Spleen (tissue), 11 donors: ENCODE measurements around the gene SEPTIN5. TPM values are rescaled to one million over a fixed set of nuclear protein-coding genes. Genes with fewer than 3 reads are reported as not detected.
A peak's percentile ranks its signal among the peaks of the same experiment; 100 is the strongest.

Source experiments
- DNase-seq: peaks from one replicate; pipeline ENCODE4 v3.0.0-alpha.2; 2020
- H3K27ac ChIP-seq, 8 donors: fragments of 200-600 bp; sonication (generic) in 7 of 8; 1 replicate in 4 of 8; 2 replicates in 4 of 8; pipeline versions ENCODE4 v1.5.0 to v1.8.0; 2016 to 2021; ENCODE audit warnings: inconsistent platforms in 4 of 8, mild to moderate bottlenecking in 4 of 8, moderate library complexity in 1 of 8
- H3K27me3 ChIP-seq, 7 donors: fragments of 200-600 bp; sonication (generic) in 6 of 7; replicated peaks in 1 of 7; 1 replicate in 4 of 7; 2 replicates in 3 of 7; pipeline versions ENCODE4 v1.5.0 to v1.8.0; 2016 to 2021; ENCODE audit warnings: inconsistent platforms in 3 of 7, mild to moderate bottlenecking in 1 of 7
- H3K36me3 ChIP-seq, 6 donors: fragments of 200-600 bp; sonication (generic) in 5 of 6; 1 replicate in 4 of 6; 2 replicates in 2 of 6; pipeline versions ENCODE4 v1.5.0 to v1.8.0; 2016 to 2021; ENCODE audit warnings: inconsistent platforms in 2 of 6
- H3K4me1 ChIP-seq, 6 donors: fragments of 200-600 bp; sonication (generic) in 5 of 6; 1 replicate in 3 of 6; 2 replicates in 3 of 6; pipeline versions ENCODE4 v1.5.0 to v1.8.0; 2016 to 2021; ENCODE audit warnings: inconsistent platforms in 3 of 6
- H3K4me3 ChIP-seq, 8 donors: fragments of 200-600 bp; sonication (generic) in 7 of 8; 1 replicate in 4 of 8; 2 replicates in 4 of 8; pipeline versions ENCODE4 v1.5.0 to v1.8.0; 2016 to 2021; ENCODE audit warnings: inconsistent platforms in 4 of 8, mild to moderate bottlenecking in 4 of 8, moderate library complexity in 2 of 8
- H3K9me3 ChIP-seq, 8 donors: fragments of 200-600 bp; sonication (generic) in 7 of 8; 1 replicate in 4 of 8; 2 replicates in 4 of 8; pipeline versions ENCODE4 v1.5.0 to v1.8.0; 2016 to 2021; ENCODE audit warnings: inconsistent platforms in 4 of 8
- POLR2A ChIP-seq, 3 donors: fragments of 450-650 bp; IDR thresholded peaks; one replicate each; pipeline ENCODE4 v1.5.1; 2017; ENCODE audit warnings: antibody characterized with exemption in 3 of 3, mild to moderate bottlenecking in 1 of 3
- POLR2AphosphoS5 ChIP-seq, 3 donors: sonication (generic); formaldehyde crosslinking; IDR thresholded peaks; one replicate each; pipeline ENCODE4 v1.5.1; 2017; ENCODE audit warnings: antibody characterized with exemption in 3 of 3
- WGBS, 5 donors: extraction: QIAGEN DNeasy Blood & Tissue Kit in 3 of 5; methylation state at CpG; one replicate each; pipeline versions ENCODE4 v1.1.5 to v1.1.7; 2013 to 2018; 5-methylcytosine and 5-hydroxymethylcytosine counted together
- intact Hi-C: fragments of 100-400 bp; cut with DNase I; formaldehyde crosslinking; loops from one replicate; pipeline ENCODE4 v1.15.0; 2023; ENCODE audit warnings: low total_unique reads
- polyA plus RNA-seq, 3 donors: library from polyadenylated mRNA; stranded (reverse); fragments of 200-250 nt; gene quantifications; one replicate each; pipeline ENCODE4 v1.2.1, GENCODE V29; 2013
- total RNA-seq, 7 donors: library from RNA; depleted of rRNA in 3 of 7; stranded (reverse); fragments of >200 nt in 3 of 7; fragmentation: NEBNext Ultra II Directional in 4 of 7; extraction: Animal tissue kit (Norgen Biotek cat#: 25700) in 4 of 7; gene quantifications; one replicate each; pipeline versions ENCODE4 v1.1.0 to v1.2.1, GENCODE V29; 2016 to 2021
- TF ChIP-seq, protein P1 (sequence below), 11 experiments: fragments of 200-600 bp in 7 of 11; fragments of 450-650 bp in 4 of 11; sonication (generic) in 4 of 11; IDR thresholded peaks in 8 of 11; conservative IDR thresholded peaks in 3 of 11; 1 replicate in 7 of 11; 2 replicates in 4 of 11; pipeline versions ENCODE4 v1.4.0 to v1.8.0; 2016 to 2021; ENCODE audit warnings: antibody characterized with exemption in 11 of 11, inconsistent platforms in 4 of 11, mild to moderate bottlenecking in 1 of 11
- donor health status: healthy with polysubstance abuse.
- donor health status: DM: no; HTN: no; CAD: no; lungs with moderate emphysema.
- donor health status: DM: no; HTN: no; CAD: no.
- donor health status: Bipolar disorder and iron deficiency.
- donor health status: healthy.
- donor health status: DM: no; HTN: no; CAD: no.
- donor health status: DM: yes; HTN: yes; CAD: no.

SEPTIN5 gene
- total and polyA plus RNA-seq, 10 donors, result 4.0 to 19.2 (median 11.8) TPM

DNA sequence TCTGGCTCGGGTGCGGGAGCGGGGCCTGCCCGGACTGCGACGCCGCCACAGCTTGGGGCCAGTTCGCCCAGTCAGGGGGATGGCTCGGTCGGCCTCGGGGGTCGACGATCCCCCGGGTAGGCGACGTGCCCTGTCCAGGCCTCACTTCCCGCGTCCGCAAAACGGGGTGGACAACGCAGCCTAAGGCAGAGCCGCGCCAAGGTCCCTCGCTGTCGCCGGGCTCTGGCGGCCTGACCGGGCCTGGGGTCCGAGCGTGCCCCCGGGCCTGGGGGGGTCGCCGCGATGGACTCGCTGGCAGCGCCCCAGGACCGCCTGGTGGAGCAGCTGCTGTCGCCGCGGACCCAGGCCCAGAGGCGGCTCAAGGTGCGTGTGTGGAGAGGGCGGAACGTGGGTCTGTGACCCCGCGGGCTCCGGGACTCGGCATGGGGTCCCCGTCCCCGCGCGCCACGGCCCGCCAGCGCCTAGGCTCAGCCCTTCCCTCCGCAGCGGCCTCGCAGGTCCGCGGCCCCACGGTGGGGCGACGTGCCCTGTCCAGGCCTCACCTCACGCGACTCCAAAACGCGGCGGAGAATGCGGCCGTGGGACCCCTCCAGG is 4.2 kb downstream of the SEPTIN5 start:
- peaks cover 17 to 76% (median 53%) of the 10 kb centered on the region in 6 donors for H3K4me1 ChIP-seq
- WGBS, 5 donors, result 1 to 2% (median 1%) methylated on average over 55 to 70 of the region's 70 CpGs; no CpG with 5 or more reads in 1 of the 5 donors
- TF ChIP-seq, protein P1, sequence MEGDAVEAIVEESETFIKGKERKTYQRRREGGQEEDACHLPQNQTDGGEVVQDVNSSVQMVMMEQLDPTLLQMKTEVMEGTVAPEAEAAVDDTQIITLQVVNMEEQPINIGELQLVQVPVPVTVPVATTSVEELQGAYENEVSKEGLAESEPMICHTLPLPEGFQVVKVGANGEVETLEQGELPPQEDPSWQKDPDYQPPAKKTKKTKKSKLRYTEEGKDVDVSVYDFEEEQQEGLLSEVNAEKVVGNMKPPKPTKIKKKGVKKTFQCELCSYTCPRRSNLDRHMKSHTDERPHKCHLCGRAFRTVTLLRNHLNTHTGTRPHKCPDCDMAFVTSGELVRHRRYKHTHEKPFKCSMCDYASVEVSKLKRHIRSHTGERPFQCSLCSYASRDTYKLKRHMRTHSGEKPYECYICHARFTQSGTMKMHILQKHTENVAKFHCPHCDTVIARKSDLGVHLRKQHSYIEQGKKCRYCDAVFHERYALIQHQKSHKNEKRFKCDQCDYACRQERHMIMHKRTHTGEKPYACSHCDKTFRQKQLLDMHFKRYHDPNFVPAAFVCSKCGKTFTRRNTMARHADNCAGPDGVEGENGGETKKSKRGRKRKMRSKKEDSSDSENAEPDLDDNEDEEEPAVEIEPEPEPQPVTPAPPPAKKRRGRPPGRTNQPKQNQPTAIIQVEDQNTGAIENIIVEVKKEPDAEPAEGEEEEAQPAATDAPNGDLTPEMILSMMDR (IDR thresholded peaks at IDR 0.05 in 8 of 11, conservative IDR thresholded peaks at IDR 0.05 in 3 of 11), result no peak
- no peak for TF ChIP-seq POLR2A (IDR thresholded peaks at IDR 0.05)
- no peak for TF ChIP-seq POLR2AphosphoS5 (IDR thresholded peaks at IDR 0.05)
- H3K9me3 ChIP-seq, result no peaks in the 10 kb centered on the region
- H3K27ac ChIP-seq, result peak overlapping the region in 6 of 8 donors; percentile 28 to 64 (median 50)
- H3K36me3 ChIP-seq, result peaks cover 0 to 42% (median 4%) of the 10 kb centered on the region in 6 donors
- peak overlapping the region; percentile 43 to 83 (median 60) for H3K4me3 ChIP-seq
- DNase-seq, result no peak
- intact Hi-C loops, result no loop called here
- H3K27me3 ChIP-seq, result peaks cover 0 to 100% (median 65%) of the 10 kb centered on the region in 7 donors

DNA sequence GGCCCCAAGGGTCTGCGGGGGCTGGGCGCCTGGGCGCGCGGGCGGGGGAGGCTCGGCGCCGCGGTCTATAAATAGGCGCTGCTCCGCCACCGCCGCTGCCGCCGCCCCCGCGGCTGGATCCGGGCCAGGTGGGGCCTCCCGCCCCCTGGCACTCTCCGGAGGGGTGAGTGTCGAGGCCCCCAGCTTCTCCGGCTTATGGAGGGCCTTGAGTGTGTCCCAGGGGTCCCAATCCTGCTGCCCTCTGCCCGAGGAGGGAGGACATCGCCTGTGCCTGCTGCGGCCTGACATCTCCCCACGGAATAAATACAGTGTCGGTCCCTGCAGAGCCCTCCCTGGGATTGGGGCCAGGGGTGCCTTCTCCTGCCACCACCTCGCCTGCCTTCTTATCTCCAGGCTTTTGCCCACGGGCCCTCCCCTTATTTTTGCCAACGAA is 4.8 kb downstream of the SEPTIN5 start:
- Histone ChIP-seq H3K27ac (peak overlapping the region in 5 of 8 donors; percentile 28 to 64 (median 58)), H3K4me1 (peaks cover 19 to 76% (median 53%) of the 10 kb centered on the region in 6 donors), H3K36me3 (peaks cover 0 to 43% (median 4%) of the 10 kb centered on the region in 6 donors), H3K27me3 (peaks cover 0 to 100% (median 65%) of the 10 kb centered on the region in 7 donors), H3K4me3 (peak overlapping the region; percentile 43 to 83 (median 60)), H3K9me3 (no peaks in the 10 kb centered on the region)
- 9 to 40% (median 15%) methylated on average over 10 to 31 of the region's 31 CpGs for WGBS, 5 donors
- no peak for DNase-seq
- TF ChIP-seq POLR2AphosphoS5 (IDR thresholded peaks at IDR 0.05) (no peak), POLR2A (IDR thresholded peaks at IDR 0.05) (no peak)
- TF ChIP-seq, protein P1 (IDR thresholded peaks at IDR 0.05 in 8 of 11, conservative IDR thresholded peaks at IDR 0.05 in 3 of 11), result no peak
- intact Hi-C loops, result no loop called here

DNA sequence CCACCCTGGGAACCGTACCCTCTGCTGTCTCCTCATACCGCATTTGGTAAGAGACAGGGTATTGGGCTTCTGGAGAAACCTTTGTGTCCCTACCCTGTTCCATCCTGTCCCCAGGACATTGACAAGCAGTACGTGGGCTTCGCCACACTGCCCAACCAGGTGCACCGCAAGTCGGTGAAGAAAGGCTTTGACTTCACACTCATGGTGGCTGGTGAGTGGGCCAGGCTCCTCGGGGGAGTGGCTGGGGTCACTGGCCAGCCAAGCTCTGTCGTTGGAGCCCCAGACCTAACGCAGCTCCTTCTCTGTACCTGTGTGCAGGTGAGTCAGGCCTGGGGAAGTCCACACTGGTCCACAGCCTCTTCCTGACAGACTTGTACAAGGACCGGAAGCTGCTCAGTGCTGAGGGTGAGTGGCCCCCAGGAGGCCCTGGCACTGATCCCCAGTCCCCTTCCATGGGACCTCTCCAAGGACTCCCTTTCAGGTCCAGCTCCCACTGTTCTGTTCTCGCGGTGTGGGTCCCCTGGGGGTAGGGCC is 5.3 kb downstream of the SEPTIN5 start:
- H3K4me1 ChIP-seq, result peaks cover 19 to 79% (median 56%) of the 10 kb centered on the region in 6 donors
- no peaks in the 10 kb centered on the region for H3K9me3 ChIP-seq
- WGBS, 5 donors, result 84 to 92% (median 90%) methylated on average over 7 to 12 of the region's 12 CpGs
- intact Hi-C loops, result no loop called here
- peak overlapping the region in 3 of 8 donors; percentile 52 to 83 (median 62) for H3K4me3 ChIP-seq
- no peak overlapping the region for H3K27ac ChIP-seq
- H3K36me3 ChIP-seq, result peaks cover 0 to 47% (median 4%) of the 10 kb centered on the region in 6 donors
- DNase-seq, result no peak
- TF ChIP-seq POLR2AphosphoS5 (IDR thresholded peaks at IDR 0.05), result no peak
- TF ChIP-seq, protein P1 (IDR thresholded peaks at IDR 0.05 in 8 of 11, conservative IDR thresholded peaks at IDR 0.05 in 3 of 11), result no peak
- no peak for TF ChIP-seq POLR2A (IDR thresholded peaks at IDR 0.05)
- H3K27me3 ChIP-seq, result peaks cover 0 to 100% (median 68%) of the 10 kb centered on the region in 7 donors
